GM23248 (cell line): ENCODE data around the gene MAML3. TPM values are rescaled to one million over a fixed set of nuclear protein-coding genes. Genes with fewer than 3 reads are reported as not detected.
A peak's percentile ranks its signal among the peaks of the same experiment; 100 is the strongest.

Experiments used
- DNase-seq: peaks from one replicate; pipeline ENCODE4 v3.0.0-alpha.2; 2015
- H2AFZ ChIP-seq: fragments of 200-600 bp; sonication (generic); 2 replicates; pipeline ENCODE4 v1.6.1; 2016; ENCODE audit warnings: antibody characterized with exemption
- H3F3A ChIP-seq: fragments of 200-600 bp; sonication (generic); 2 replicates; pipeline ENCODE4 v1.6.1; 2016; ENCODE audit warnings: mild to moderate bottlenecking, antibody characterized with exemption, mixed run types; ENCODE audit not compliant: insufficient read depth
- H3K27ac ChIP-seq: fragments of 200-600 bp; sonication (generic); 2 replicates; pipeline ENCODE4 v1.5.1; 2016; ENCODE audit warnings: mild to moderate bottlenecking
- H3K27me3 ChIP-seq: fragments of 200-600 bp; sonication (generic); replicated peaks from 2 replicates; pipeline ENCODE4 v1.6.1; 2016; ENCODE audit warnings: mild to moderate bottlenecking; ENCODE audit not compliant: insufficient read depth
- H3K36me3 ChIP-seq: fragments of 200-600 bp; sonication (generic); 2 replicates; pipeline ENCODE4 v1.6.1; 2016; ENCODE audit warnings: low read depth, mild to moderate bottlenecking
- H3K4me1 ChIP-seq: fragments of 200-600 bp; sonication (generic); 2 replicates; pipeline ENCODE4 v1.6.1; 2016; ENCODE audit warnings: mild to moderate bottlenecking; ENCODE audit not compliant: insufficient read depth
- H3K4me2 ChIP-seq: fragments of 200-600 bp; sonication (generic); one replicate; pipeline ENCODE4 v1.6.1; 2016; ENCODE audit warnings: mild to moderate bottlenecking; ENCODE audit not compliant: unreplicated experiment
- H3K4me3 ChIP-seq: fragments of 200-600 bp; sonication (generic); 2 replicates; pipeline ENCODE4 v1.5.1; 2016; ENCODE audit warnings: mild to moderate bottlenecking
- H3K79me2 ChIP-seq: fragments of 200-600 bp; sonication (generic); 2 replicates; pipeline ENCODE4 v1.6.1; 2016; ENCODE audit warnings: mild to moderate bottlenecking; ENCODE audit not compliant: insufficient read depth
- H3K9ac ChIP-seq: fragments of 200-600 bp; sonication (generic); 2 replicates; pipeline ENCODE4 v1.6.1; 2016; ENCODE audit warnings: mild to moderate bottlenecking
- H3K9me2 ChIP-seq: fragments of 200-600 bp; sonication (generic); 2 replicates; pipeline ENCODE4 v1.6.1; 2016; ENCODE audit warnings: mixed run types, mild to moderate bottlenecking, moderate library complexity; ENCODE audit not compliant: insufficient read depth
- H3K9me3 ChIP-seq: fragments of 200-600 bp; sonication (generic); one replicate; pipeline ENCODE4 v1.6.1; 2017; ENCODE audit warnings: low read depth
- H4K20me1 ChIP-seq: fragments of 200-600 bp; sonication (generic); 2 replicates; pipeline ENCODE4 v1.6.0; 2016; ENCODE audit not compliant: insufficient read depth
- EZH2 ChIP-seq: fragments of 200-600 bp; sonication (generic); IDR thresholded peaks from 2 replicates; pipeline ENCODE4 v1.6.1; 2018; ENCODE audit warnings: antibody characterized with exemption, mild to moderate bottlenecking; ENCODE audit not compliant: insufficient read depth, poor library complexity, severe bottlenecking
- EZH2phosphoT487 ChIP-seq: fragments of 200-600 bp; sonication (generic); IDR thresholded peaks from 2 replicates; pipeline ENCODE4 v1.6.1; 2018; ENCODE audit warnings: antibody characterized with exemption, moderate library complexity, mild to moderate bottlenecking, low read depth; ENCODE audit not compliant: insufficient read depth
- WGBS, 2 experiments: methylation state at CpG; one replicate each; pipeline ENCODE4 v1.1.6; 2015 to 2017; ENCODE audit warnings: low lambda C conversion rate in 2 of 2, low coverage in 1 of 2; ENCODE audit errors: missing lambda C conversion rate in 2 of 2; 5-methylcytosine and 5-hydroxymethylcytosine counted together
- in situ Hi-C: fragments of 300-500 bp; cut with MboI; formaldehyde crosslinking; loops from 2 replicates; pipeline ENCODE4 v1.15.0; 2020
- polyA plus RNA-seq: library from polyadenylated mRNA; unstranded; fragments of >200 nt; fragmentation: Nextera tagmentation; extraction: Ambion mirVana; gene quantifications from 2 replicates; pipeline ENCODE4 v1.2.1, GENCODE V29; 2016
- total RNA-seq: library from RNA; depleted of rRNA; stranded (reverse); fragments of >200 nt; shearing (Covaris generic); gene quantifications from 2 replicates; pipeline ENCODE4 v1.2.3, GENCODE V29; 2014

MAML3 gene
- total and polyA plus RNA-seq, 2 experiments from 2014 or later = 0.96 to 1.5 TPM

DNA sequence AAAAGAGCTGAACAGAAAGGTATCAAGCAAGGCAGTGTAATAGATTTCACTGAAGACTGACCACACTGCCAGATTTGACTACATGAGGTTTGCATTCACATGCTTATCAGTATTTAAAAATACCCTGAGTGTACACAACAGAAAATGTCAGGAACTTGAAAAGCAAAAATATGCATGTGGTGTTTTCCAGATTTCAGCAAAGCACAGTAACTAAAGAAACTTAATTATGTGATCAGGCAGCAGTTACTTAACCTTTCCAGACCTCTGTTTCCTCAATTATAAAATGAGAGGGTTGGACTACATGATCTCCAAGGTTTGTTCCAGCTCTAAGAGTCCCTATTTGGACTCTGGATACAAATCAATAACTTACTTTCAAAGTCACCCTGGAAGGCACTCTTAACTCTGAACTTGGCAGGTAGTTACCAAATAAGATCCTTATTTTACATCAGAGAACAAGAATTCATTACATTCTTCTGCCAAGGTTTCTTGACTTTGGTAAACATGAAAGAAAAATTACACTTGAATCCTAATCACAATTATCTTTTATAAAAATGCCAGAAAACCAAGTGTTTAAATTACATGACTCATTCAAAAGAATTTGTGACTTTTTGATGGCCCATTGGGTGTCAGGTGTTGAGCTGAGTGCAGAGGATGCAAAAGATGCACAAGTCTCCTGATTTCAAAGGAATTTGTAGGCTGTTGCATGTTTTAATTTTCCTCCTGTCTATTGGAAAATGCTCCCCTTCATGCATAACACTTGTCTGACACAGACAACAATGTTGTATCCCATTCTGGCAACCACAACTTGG is 246.8 kb downstream of the MAML3 start:
- no peak for DNase-seq
- Histone ChIP-seq H3K9me3 (no peaks in the 10 kb centered on the region), H3K4me1 (peaks cover 7% of the 10 kb centered on the region; the same call in 1 of the 2 replicates), H3F3A (no peaks in the 10 kb centered on the region), H3K9ac (no peak overlapping the region), H3K27ac (no peak overlapping the region), H3K4me2 (no peak overlapping the region), H3K4me3 (no peak overlapping the region), H3K36me3 (no peaks in the 10 kb centered on the region), H3K9me2 (no peaks in the 10 kb centered on the region), H3K27me3 (no peaks in the 10 kb centered on the region), H4K20me1 (no peaks in the 10 kb centered on the region), H3K79me2 (no peaks in the 10 kb centered on the region), H2AFZ (no peak overlapping the region)
- no peak for TF ChIP-seq EZH2
- TF ChIP-seq EZH2phosphoT487 = no peak
- in situ Hi-C loops = no loop called here

DNA sequence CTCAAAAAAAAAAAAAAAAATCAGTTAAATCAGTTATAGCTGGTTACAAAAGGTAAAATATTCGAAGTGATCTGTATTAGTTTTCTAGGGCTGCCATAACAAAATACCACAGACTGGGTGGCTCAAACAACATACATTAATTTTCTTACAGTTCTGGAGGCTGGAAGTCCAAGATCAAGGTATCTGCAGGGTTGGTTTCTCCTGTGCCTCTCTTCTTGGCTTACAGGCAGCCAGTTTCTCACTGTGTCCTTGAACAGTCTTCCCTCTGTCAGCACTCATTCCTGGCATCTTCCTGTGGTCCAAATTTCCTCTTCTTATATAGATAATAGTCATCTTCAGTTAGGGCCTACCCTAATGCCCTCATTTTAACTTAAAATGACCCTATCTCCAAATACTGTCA is 248.5 kb downstream of the MAML3 start:
- Histone ChIP-seq H3K9me2 (no peaks in the 10 kb centered on the region), H3K4me1 (peaks cover 17% of the 10 kb centered on the region; the same call in 1 of the 2 replicates), H4K20me1 (no peaks in the 10 kb centered on the region), H3K27ac (no peak overlapping the region), H3K36me3 (no peaks in the 10 kb centered on the region), H3F3A (peaks cover 14% of the 10 kb centered on the region; the same call in 1 of the 2 replicates), H3K9ac (no peak overlapping the region), H3K4me2 (no peak overlapping the region), H3K4me3 (no peak overlapping the region), H3K79me2 (no peaks in the 10 kb centered on the region), H3K27me3 (no peaks in the 10 kb centered on the region), H2AFZ (no peak overlapping the region), H3K9me3 (no peaks in the 10 kb centered on the region)
- in situ Hi-C loops = no loop called here
- DNase-seq = no peak
- 73 to 75% methylated on average over 1 of the region's 1 CpG for WGBS, 2 experiments
- TF ChIP-seq EZH2 (no peak), EZH2phosphoT487 (no peak)

DNA sequence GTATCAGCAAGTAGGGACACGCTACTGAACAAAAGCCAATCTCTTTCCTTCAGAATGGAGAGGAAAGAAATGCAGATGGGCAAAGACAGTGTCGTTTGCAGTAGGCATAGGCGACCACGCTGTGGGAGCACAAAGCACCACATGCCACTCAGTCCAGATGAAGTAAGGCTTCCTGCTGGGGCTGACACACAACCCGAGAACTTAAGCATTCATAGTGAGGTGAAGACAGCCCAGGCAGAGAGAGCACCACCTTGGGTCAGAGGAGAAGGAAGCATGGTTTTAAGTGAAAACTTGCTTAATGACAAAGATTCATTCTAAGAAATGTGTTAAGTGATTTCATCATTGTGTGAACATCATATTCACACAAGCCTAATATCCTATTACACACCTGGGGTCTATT is 249.6 kb downstream of the MAML3 start:
- WGBS, 2 experiments = 98% methylated on average over 5 of the region's 5 CpGs
- TF ChIP-seq EZH2 (no peak), EZH2phosphoT487 (no peak)
- H3K4me2 ChIP-seq = no peak overlapping the region
- H3K4me1 ChIP-seq = peaks cover 11% of the 10 kb centered on the region; the same call in 1 of the 2 replicates
- H3K27ac ChIP-seq = no peak overlapping the region
- no peak overlapping the region for H3K4me3 ChIP-seq
- H3F3A ChIP-seq = peaks cover 15% of the 10 kb centered on the region; the same call in 1 of the 2 replicates
- in situ Hi-C loops = no loop called here
- no peaks in the 10 kb centered on the region for H3K9me3 ChIP-seq
- no peak for DNase-seq
- H4K20me1 ChIP-seq = no peaks in the 10 kb centered on the region
- no peaks in the 10 kb centered on the region for H3K9me2 ChIP-seq
- no peaks in the 10 kb centered on the region for H3K79me2 ChIP-seq
- no peaks in the 10 kb centered on the region for H3K36me3 ChIP-seq
- no peak overlapping the region for H3K9ac ChIP-seq
- no peaks in the 10 kb centered on the region for H3K27me3 ChIP-seq
- no peak overlapping the region for H2AFZ ChIP-seq

DNA sequence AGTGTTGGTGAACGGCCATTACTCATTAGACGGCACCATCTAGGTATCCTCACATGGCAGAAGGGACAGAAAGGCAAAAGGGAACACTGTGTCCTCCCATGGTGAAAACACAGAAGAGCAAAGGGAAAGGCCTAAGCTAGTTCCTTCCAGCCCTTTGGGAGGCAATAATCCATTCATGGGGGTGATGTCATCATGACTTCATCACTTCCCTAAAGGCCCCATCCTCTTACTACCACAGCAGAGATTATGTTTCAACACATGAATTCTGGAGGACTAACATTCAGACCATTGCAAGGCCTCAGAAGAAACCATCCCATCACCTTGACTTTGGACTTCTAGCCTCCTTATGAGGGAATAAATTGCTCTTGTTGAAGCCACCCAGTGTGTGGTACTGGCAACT is 250.1 kb downstream of the MAML3 start:
- H3K4me1 ChIP-seq = peaks cover 11% of the 10 kb centered on the region; the same call in 1 of the 2 replicates
- H3K9me3 ChIP-seq = no peaks in the 10 kb centered on the region
- no peak overlapping the region for H3K27ac ChIP-seq
- no peaks in the 10 kb centered on the region for H4K20me1 ChIP-seq
- peaks cover 15% of the 10 kb centered on the region; the same call in 1 of the 2 replicates for H3F3A ChIP-seq
- no peak overlapping the region for H3K4me2 ChIP-seq
- in situ Hi-C loops = no loop called here
- peak; percentile 26 for DNase-seq
- H3K9ac ChIP-seq = no peak overlapping the region
- no peaks in the 10 kb centered on the region for H3K27me3 ChIP-seq
- no peak overlapping the region for H2AFZ ChIP-seq
- H3K79me2 ChIP-seq = no peaks in the 10 kb centered on the region
- no peaks in the 10 kb centered on the region for H3K36me3 ChIP-seq
- no peak for TF ChIP-seq EZH2
- TF ChIP-seq EZH2phosphoT487 = no peak
- no peak overlapping the region for H3K4me3 ChIP-seq
- WGBS, 2 experiments = 94 to 97% methylated on average over 2 of the region's 2 CpGs
- H3K9me2 ChIP-seq = no peaks in the 10 kb centered on the region
